Ammon's horn (tissue), 1 donor: ENCODE measurements around the gene ELMO1.
"Not testable (repeated sequence)": the region's sequence is repeated elsewhere in the genome, so short reads cannot be mapped to it uniquely, and the experiment has no call there.

Source experiments
- DNase-seq: peaks from one replicate; pipeline ENCODE4 v3.0.0-alpha.2; 2016; ENCODE audit warnings: low spot score

Gene ELMO1

GRCh38 chr7:36979810-36980248 is 468.8 kb downstream of the ELMO1 start:
- DNase-seq, result no peak

- DNase-seq, result no peak
These were observed 470.2 kb downstream of the ELMO1 start for GRCh38 chr7:36978461-36978860.

GRCh38 chr7:36977878-36978277 is 470.8 kb downstream of the ELMO1 start:
- no peak for DNase-seq

- DNase-seq, result not testable (repeated sequence)
These were observed 475.1 kb downstream of the ELMO1 start for GRCh38 chr7:36973534-36973933.

GRCh38 chr7:36972140-36972518 is 476.5 kb downstream of the ELMO1 start:
- DNase-seq, result no peak

- no peak for DNase-seq
These were observed 477.0 kb downstream of the ELMO1 start for GRCh38 chr7:36971515-36972139.

GRCh38 chr7:36970551-36971514 is 477.8 kb downstream of the ELMO1 start:
- no peak for DNase-seq

GRCh38 chr7:36969376-36969775 is 479.3 kb downstream of the ELMO1 start:
- no peak for DNase-seq

GRCh38 chr7:36967387-36967786 is 481.3 kb downstream of the ELMO1 start:
- peak; percentile 80 for DNase-seq

GRCh38 chr7:36966636-36967035 is 482.0 kb downstream of the ELMO1 start:
- DNase-seq, result no peak

- DNase-seq, result no peak
These were observed 482.6 kb downstream of the ELMO1 start for GRCh38 chr7:36966039-36966438.

- DNase-seq, result no peak
These were observed 483.0 kb downstream of the ELMO1 start for GRCh38 chr7:36965625-36966024.

- no peak for DNase-seq
These were observed 484.4 kb downstream of the ELMO1 start for GRCh38 chr7:36964297-36964696.

GRCh38 chr7:36962367-36962766 is 486.3 kb downstream of the ELMO1 start:
- no peak for DNase-seq

- DNase-seq, result no peak
These were observed 487.0 kb downstream of the ELMO1 start for GRCh38 chr7:36961693-36962092.

- no peak for DNase-seq
These were observed 487.6 kb downstream of the ELMO1 start for GRCh38 chr7:36961097-36961496.

GRCh38 chr7:36960105-36960504 is 488.6 kb downstream of the ELMO1 start:
- no peak for DNase-seq

- no peak for DNase-seq
These were observed 490.4 kb downstream of the ELMO1 start for GRCh38 chr7:36958111-36958733.

- no peak for DNase-seq
These were observed 491.0 kb downstream of the ELMO1 start for GRCh38 chr7:36957620-36958019.

GRCh38 chr7:36956814-36957213 is 491.9 kb downstream of the ELMO1 start:
- no peak for DNase-seq

GRCh38 chr7:36955456-36956129 is 493.1 kb downstream of the ELMO1 start:
- no peak for DNase-seq

- DNase-seq, result no peak
These were observed 497.4 kb downstream of the ELMO1 start for GRCh38 chr7:36951257-36951697.
